ENCODE data around the gene ADAMTS10.

DNA sequence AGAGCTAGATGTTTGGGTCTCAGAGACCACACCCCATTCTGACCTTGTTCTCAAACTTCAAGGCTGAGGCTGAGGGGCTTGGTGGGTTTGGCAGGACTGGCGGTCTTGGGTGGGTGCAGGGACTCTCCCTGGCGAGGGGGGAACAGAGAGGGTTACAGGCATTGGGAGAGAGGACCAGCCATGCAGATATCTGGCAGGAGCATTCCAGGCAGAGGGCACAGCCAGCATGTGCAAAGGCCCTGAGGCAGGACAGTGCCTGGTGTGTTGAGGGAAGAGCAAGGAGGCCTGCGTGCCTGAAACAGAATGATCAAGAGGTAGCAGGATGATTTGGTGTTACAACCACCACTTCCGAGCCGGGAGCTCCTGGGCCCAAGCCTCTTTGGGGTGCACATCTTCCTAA lies 47.4 kb upstream of the ADAMTS10 start:
- no peak for TF ChIP-seq JUN (IDR thresholded peaks at IDR 0.05; ENCODE audit: low read depth, low read length)
- no peak for TF ChIP-seq ZNF274 (IDR thresholded peaks at IDR 0.05; ENCODE audit: borderline replicate concordance, extremely low read depth, low read length)
- no peak for TF ChIP-seq EZH2 (IDR thresholded peaks at IDR 0.05; ENCODE audit: low read depth, low read length, severe bottlenecking)
- TF ChIP-seq, protein P1, sequence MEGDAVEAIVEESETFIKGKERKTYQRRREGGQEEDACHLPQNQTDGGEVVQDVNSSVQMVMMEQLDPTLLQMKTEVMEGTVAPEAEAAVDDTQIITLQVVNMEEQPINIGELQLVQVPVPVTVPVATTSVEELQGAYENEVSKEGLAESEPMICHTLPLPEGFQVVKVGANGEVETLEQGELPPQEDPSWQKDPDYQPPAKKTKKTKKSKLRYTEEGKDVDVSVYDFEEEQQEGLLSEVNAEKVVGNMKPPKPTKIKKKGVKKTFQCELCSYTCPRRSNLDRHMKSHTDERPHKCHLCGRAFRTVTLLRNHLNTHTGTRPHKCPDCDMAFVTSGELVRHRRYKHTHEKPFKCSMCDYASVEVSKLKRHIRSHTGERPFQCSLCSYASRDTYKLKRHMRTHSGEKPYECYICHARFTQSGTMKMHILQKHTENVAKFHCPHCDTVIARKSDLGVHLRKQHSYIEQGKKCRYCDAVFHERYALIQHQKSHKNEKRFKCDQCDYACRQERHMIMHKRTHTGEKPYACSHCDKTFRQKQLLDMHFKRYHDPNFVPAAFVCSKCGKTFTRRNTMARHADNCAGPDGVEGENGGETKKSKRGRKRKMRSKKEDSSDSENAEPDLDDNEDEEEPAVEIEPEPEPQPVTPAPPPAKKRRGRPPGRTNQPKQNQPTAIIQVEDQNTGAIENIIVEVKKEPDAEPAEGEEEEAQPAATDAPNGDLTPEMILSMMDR (IDR thresholded peaks at IDR 0.05; ENCODE audit: control extremely low read depth in 1 of 3, insufficient read depth in 1 of 3, low read depth in 1 of 3, low read length in 3 of 3), result no peak
- peak; percentile 77; the same call in 1 of the 2 replicates for TF ChIP-seq KDM1A (IDR thresholded peaks at IDR 0.05; ENCODE audit: borderline replicate concordance, low read length)
- TF ChIP-seq, protein P2, sequence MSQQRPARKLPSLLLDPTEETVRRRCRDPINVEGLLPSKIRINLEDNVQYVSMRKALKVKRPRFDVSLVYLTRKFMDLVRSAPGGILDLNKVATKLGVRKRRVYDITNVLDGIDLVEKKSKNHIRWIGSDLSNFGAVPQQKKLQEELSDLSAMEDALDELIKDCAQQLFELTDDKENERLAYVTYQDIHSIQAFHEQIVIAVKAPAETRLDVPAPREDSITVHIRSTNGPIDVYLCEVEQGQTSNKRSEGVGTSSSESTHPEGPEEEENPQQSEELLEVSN (IDR thresholded peaks at IDR 0.05), result no peak
- no peak for TF ChIP-seq YY1 (IDR thresholded peaks at IDR 0.05; ENCODE audit: low read depth, low read length)
- TF ChIP-seq RAD21 (IDR thresholded peaks at IDR 0.05 in 1 of 2, conservative IDR thresholded peaks at IDR 0.05 in 1 of 2; ENCODE audit: low read depth in 2 of 2, low read length in 2 of 2), result no peak
- TF ChIP-seq MAFK (IDR thresholded peaks at IDR 0.05; ENCODE audit: low read depth, low read length), result no peak
- no peak for TF ChIP-seq CEBPB (IDR thresholded peaks at IDR 0.05; ENCODE audit: low read depth, low read length)
- TF ChIP-seq, protein P3, sequence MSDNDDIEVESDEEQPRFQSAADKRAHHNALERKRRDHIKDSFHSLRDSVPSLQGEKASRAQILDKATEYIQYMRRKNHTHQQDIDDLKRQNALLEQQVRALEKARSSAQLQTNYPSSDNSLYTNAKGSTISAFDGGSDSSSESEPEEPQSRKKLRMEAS (IDR thresholded peaks at IDR 0.05), result no peak
- no peak for TF ChIP-seq POLR2A (IDR thresholded peaks at IDR 0.05; ENCODE audit: control extremely low read depth in 1 of 2, low read depth in 2 of 2, low read length in 2 of 2)
- no peak for TF ChIP-seq SP1 (IDR thresholded peaks at IDR 0.05; ENCODE audit: low read depth, low read length)
- TF ChIP-seq SIRT6 (IDR thresholded peaks at IDR 0.05; ENCODE audit: low read length), result no peak
